ENCODE data around the gene PPTC7.
"Not testable (repeated sequence)": the region's sequence is repeated elsewhere in the genome, so short reads cannot be mapped to it uniquely, and the experiment has no call there.

- TF ChIP-seq CTCF (IDR thresholded peaks at IDR 0.05; ENCODE audit: borderline replicate concordance, extremely low read depth, low read length, poor library complexity, severe bottlenecking); EZH2 (IDR thresholded peaks at IDR 0.05; ENCODE audit: borderline replicate concordance, low read depth, low read length, severe bottlenecking): not testable (repeated sequence)
Observed at GRCh38 chr12:110558945-110559344, 24.2 kb downstream of the PPTC7 start.
